K562 (cell line): ENCODE data around the gene SIGLEC7. TPM values are rescaled to one million over a fixed set of nuclear protein-coding genes. Genes with fewer than 3 reads are reported as not detected.

Experiments used
- ATAC-seq: fragments of 200-7000 bp; cut with Tn5 transposase; 3 replicates; pipeline ENCODE4 v1.9.1; 2020; ENCODE audit warnings: moderate library complexity
- BruUV-seq: library from RNA; stranded (reverse); fragments of 400-500 nt; replicated peaks from 2 replicates; lab custom pipeline; 2021; lab: Mats Ljungman, UMichigan
- CTCF ChIA-PET: fragments of 300-600 bp; formaldehyde crosslinking; extraction: SDS; loops from one replicate; lab custom pipeline; 2021; ENCODE audit warnings: low intra/inter-chr PET ratio; lab: Yijun Ruan, JAX
- POLR2A ChIA-PET: fragments of 300-600, 350-650 bp; sonication (Branson Sonifier 250); formaldehyde crosslinking; extraction: SDS; loops from one replicate; lab custom pipeline; 2021; ENCODE audit warnings: antibody characterized with exemption, inconsistent platforms; lab: Yijun Ruan, JAX
- DNase-seq, 4 experiments: peaks; one replicate each; pipeline versions ENCODE4 v3.0.0 to v3.0.0-alpha.2; 2011 to 2018; ENCODE audit warnings: low spot score in 3 of 4, mixed read lengths in 3 of 4; ENCODE audit errors: extremely low read depth in 1 of 4
- FAIRE-seq: peaks from 2 replicates; lab custom pipeline; 2011; peaks lifted over from hg19 to GRCh38; lab: Jason Lieb, UNC
- H2AFZ ChIP-seq: 2 replicates; pipeline ENCODE4 v1.6.0; 2011; ENCODE audit warnings: low read depth, low read length, control low read depth, inconsistent platforms
- H3K27ac ChIP-seq: fragments of 200-600 bp; 3 replicates; pipeline ENCODE4 v1.8.0; 2011; ENCODE audit warnings: low read depth, mild to moderate bottlenecking, control low read depth, inconsistent platforms, low read length, moderate library complexity, mixed read lengths; ENCODE audit errors: extremely low read depth
- H3K27me3 ChIP-seq, 2 experiments: fragments of 300-600 bp in 1 of 2; 2 replicates in 1 of 2; 3 replicates in 1 of 2; pipeline versions ENCODE4 v1.6.0 to v1.8.0; 2011; ENCODE audit warnings: inconsistent platforms in 2 of 2, low read length in 2 of 2, mild to moderate bottlenecking in 1 of 2, mixed read lengths in 1 of 2, moderate library complexity in 1 of 2; ENCODE audit not compliant: control insufficient read depth in 2 of 2, insufficient read depth in 2 of 2
- H3K36me3 ChIP-seq: fragments of 300-600 bp; 3 replicates; pipeline ENCODE4 v1.8.0; 2011; ENCODE audit warnings: mild to moderate bottlenecking, low read length, inconsistent platforms; ENCODE audit not compliant: control insufficient read depth, insufficient read depth
- H3K4me1 ChIP-seq, 2 experiments: fragments of 200-600 bp in 1 of 2; replicated peaks in 1 of 2; 2 replicates in 1 of 2; 3 replicates in 1 of 2; pipeline versions ENCODE4 v1.5.1 to v1.8.0; 2011; ENCODE audit warnings: inconsistent platforms in 2 of 2, low read length in 2 of 2, mild to moderate bottlenecking in 1 of 2, mixed read lengths in 1 of 2, moderate library complexity in 1 of 2; ENCODE audit not compliant: control insufficient read depth in 2 of 2, insufficient read depth in 2 of 2
- H3K4me2 ChIP-seq: 2 replicates; pipeline ENCODE4 v1.6.1; 2011; ENCODE audit warnings: low read length, control low read depth, inconsistent platforms, mixed read lengths; ENCODE audit not compliant: insufficient read depth
- H3K4me3 ChIP-seq: fragments of 200-600 bp; sonication (generic), shearing (Covaris generic); 2 replicates; pipeline ENCODE4 v1.5.1; 2016; ENCODE audit warnings: control low read depth, inconsistent platforms
- H3K79me2 ChIP-seq: fragments of 200-600 bp; 3 replicates; pipeline ENCODE4 v1.8.0; 2011; ENCODE audit warnings: low read length, inconsistent platforms; ENCODE audit not compliant: control insufficient read depth, insufficient read depth
- H3K9ac ChIP-seq, 2 experiments: 2 replicates each; pipeline versions ENCODE4 v1.6.0 to v1.6.1; 2011; ENCODE audit warnings: low read depth in 2 of 2, low read length in 2 of 2, control low read depth in 1 of 2, inconsistent platforms in 1 of 2, mild to moderate bottlenecking in 1 of 2, mixed read lengths in 1 of 2; ENCODE audit not compliant: insufficient read depth in 1 of 2
- H3K9me1 ChIP-seq: one replicate; pipeline ENCODE4 v1.6.0; 2011; ENCODE audit warnings: inconsistent platforms, mild to moderate bottlenecking, low read length, moderate library complexity; ENCODE audit not compliant: control insufficient read depth, insufficient read depth
- H3K9me3 ChIP-seq: replicated peaks from 2 replicates; pipeline ENCODE4 v1.5.1; 2011; ENCODE audit warnings: low read depth, low read length, inconsistent platforms; ENCODE audit not compliant: control insufficient read depth, insufficient read depth
- H4K20me1 ChIP-seq: replicated peaks from 2 replicates; pipeline ENCODE4 v1.6.1; 2011; ENCODE audit warnings: low read length, inconsistent platforms, mixed read lengths; ENCODE audit not compliant: control insufficient read depth, insufficient read depth
- C11orf30 ChIP-seq: fragments of 450-650 bp; IDR thresholded peaks from 2 replicates; pipeline ENCODE4 v1.6.1; 2016; ENCODE audit warnings: low read depth, mild to moderate bottlenecking
- MAFF ChIP-seq: IDR thresholded peaks from 2 replicates; pipeline ENCODE4 v1.6.1; 2012; ENCODE audit warnings: low read length, improper control_type of control experiment
- MAFG ChIP-seq: fragments of 450-650 bp; conservative IDR thresholded peaks from 2 replicates; pipeline ENCODE4 v1.6.1; 2016; ENCODE audit warnings: missing genetic modification characterization, missing compliant biosample characterization
- MAFK ChIP-seq: IDR thresholded peaks from 2 replicates; pipeline ENCODE4 v1.6.1; 2011; ENCODE audit warnings: low read length, improper control_type of control experiment
- ZNF282 ChIP-seq: sonication (generic); formaldehyde crosslinking; IDR thresholded peaks from 2 replicates; pipeline ENCODE4 v1.8.1; 2023; ENCODE audit warnings: missing genetic modification reagents
- ZNF316 ChIP-seq: fragments of 450-650 bp; IDR thresholded peaks from 2 replicates; pipeline ENCODE4 v1.6.1; 2016
- WGBS: fragments of 100-300 bp; shearing (Covaris generic); methylation state at CpG from one replicate; pipeline ENCODE4 v1.1.6; 2016; ENCODE audit warnings: low coverage, mixed read lengths; ENCODE audit not compliant: insufficient coverage; ENCODE audit errors: missing lambda C conversion rate; 5-methylcytosine and 5-hydroxymethylcytosine counted together
- in situ Hi-C: fragments of 300-500 bp; cut with MboI; formaldehyde crosslinking; loops from 4 replicates; pipeline ENCODE4 v1.15.0; 2018; ENCODE audit warnings: inconsistent platforms, mixed read lengths
- intact Hi-C: fragments of 100-400 bp; cut with micrococcal nuclease; formaldehyde crosslinking; loops from 2 replicates; pipeline ENCODE4 v1.14.2; 2022
- polyA plus RNA-seq, 8 experiments: library from polyadenylated mRNA; depleted of rRNA in 4 of 8; stranded (reverse) in 5 of 8; unstranded in 3 of 8; fragments of >200 nt; fragmentation: Nextera tagmentation in 2 of 8; fragmentation: Illumina TruSeq in 1 of 8; extraction: Ambion mirVana in 2 of 8; extraction: Trizol in 1 of 8; gene quantifications; 2 replicates each; pipeline versions ENCODE4 v1.2.1 to v1.2.3, GENCODE V29; 2011 to 2014; ENCODE audit warnings: inconsistent platforms in 1 of 8, missing spikeins in 1 of 8
- total RNA-seq, 7 experiments: library from RNA; depleted of rRNA in 6 of 7; stranded (reverse); fragments of >200 nt in 6 of 7; fragmentation: Illumina TruSeq in 2 of 7; extraction: Trizol in 2 of 7; gene quantifications; 2 replicates each; pipeline versions ENCODE4 v1.2.1 to v1.2.3, GENCODE V29; 2011 to 2021; ENCODE audit warnings: low replicate concordance in 1 of 7
- TF ChIP-seq, protein P1 (sequence below): sonication (generic); formaldehyde crosslinking; IDR thresholded peaks from 2 replicates; pipeline ENCODE4 v1.8.1; 2023; ENCODE audit warnings: mild to moderate bottlenecking, missing genetic modification reagents, moderate library complexity

Gene SIGLEC7
- total and polyA plus RNA-seq, 9 of the 15 experiments (the other 6 are each of a cell fraction or from before 2014, with no cell fraction given) = 0.10 to 0.12 TPM; not detected in 7

DNA sequence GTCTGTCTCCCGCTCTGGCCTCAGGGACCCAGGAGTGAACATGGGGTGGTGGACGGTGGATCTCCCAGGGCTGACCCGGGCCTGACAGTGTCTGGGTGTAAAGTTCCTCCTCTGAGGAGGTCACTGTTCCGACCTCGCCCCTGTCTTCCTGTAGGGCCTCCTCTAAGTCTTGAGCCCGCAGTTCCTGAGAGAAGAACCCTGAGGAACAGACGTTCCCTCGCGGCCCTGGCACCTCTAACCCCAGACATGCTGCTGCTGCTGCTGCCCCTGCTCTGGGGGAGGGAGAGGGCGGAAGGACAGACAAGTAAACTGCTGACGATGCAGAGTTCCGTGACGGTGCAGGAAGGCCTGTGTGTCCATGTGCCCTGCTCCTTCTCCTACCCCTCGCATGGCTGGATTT, 17.4 kb upstream of the SIGLEC7 start, which contains the start of gene SIGLEC9:
Gene SIGLEC9, plus strand, starts transcription at position 178 of the 400 bp plus-strand sequence. Its CDS starts 69 bp downstream, at position 247.
- DNase-seq = no peak
- FAIRE-seq = no peak
- CTCF ChIA-PET = no interaction called here
- in situ Hi-C loops = no loop called here
- Histone ChIP-seq H3K79me2 (no peaks in the 10 kb centered on the region), H4K20me1 (no peaks in the 10 kb centered on the region), H3K4me2 (no peak within 1 kb of the TSS), H3K27ac (no peak within 1 kb of the TSS), H2AFZ (peak within 1 kb of the TSS; percentile 52; the same call in 1 of the 2 replicates), H3K9ac (no peak within 1 kb of the TSS; a peak in 1 of 4 replicates), H3K4me1 (peaks cover 34 to 35% of the 10 kb centered on the region in 2 experiments), H3K36me3 (no peaks in the 10 kb centered on the region), H3K9me3 (no peaks in the 10 kb centered on the region), H3K9me1 (no peaks in the 10 kb centered on the region), H3K27me3 (peaks cover under 1 to 34% of the 10 kb centered on the region in 2 experiments; a peak in 2 of 5 replicates), H3K4me3 (no peak within 1 kb of the TSS)
- POLR2A ChIA-PET = interaction anchor here (0.6 kb wide), 1 partner anchor 16 kb away, joined by 4 read pairs; the partner anchor contains the start of gene CTU1
- no TSS peak for BruUV-seq
- TF ChIP-seq ZNF282 (CRISPR knock-in tag) (no peak), MAFF (peak; percentile 41; the same call in 1 of the 2 replicates), MAFG (peak; percentile 83), C11orf30 (peak; percentile 89), MAFK (peak; percentile 79), ZNF316 (peak; percentile 91)
- TF ChIP-seq, protein P1, sequence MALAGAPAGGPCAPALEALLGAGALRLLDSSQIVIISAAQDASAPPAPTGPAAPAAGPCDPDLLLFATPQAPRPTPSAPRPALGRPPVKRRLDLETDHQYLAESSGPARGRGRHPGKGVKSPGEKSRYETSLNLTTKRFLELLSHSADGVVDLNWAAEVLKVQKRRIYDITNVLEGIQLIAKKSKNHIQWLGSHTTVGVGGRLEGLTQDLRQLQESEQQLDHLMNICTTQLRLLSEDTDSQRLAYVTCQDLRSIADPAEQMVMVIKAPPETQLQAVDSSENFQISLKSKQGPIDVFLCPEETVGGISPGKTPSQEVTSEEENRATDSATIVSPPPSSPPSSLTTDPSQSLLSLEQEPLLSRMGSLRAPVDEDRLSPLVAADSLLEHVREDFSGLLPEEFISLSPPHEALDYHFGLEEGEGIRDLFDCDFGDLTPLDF (CRISPR knock-in tag) = no peak
- intact Hi-C loops = no loop called here
- 31% methylated on average over 12 of the region's 14 CpGs for WGBS
- no peak for ATAC-seq
